ENCODE results near the gene ADGRA3.

- no peak for TF ChIP-seq CTCF (IDR thresholded peaks at IDR 0.05)
- no peak for TF ChIP-seq POLR2A (IDR thresholded peaks at IDR 0.05)
Observed at GRCh38 chr4:22466581-22466980, 49.3 kb downstream of the ADGRA3 start.

Measured in thyroid gland (tissue), 4 donors.